Osteocyte (in vitro differentiated cells): ENCODE measurements around the gene ZFX. TPM values are rescaled to one million over a fixed set of nuclear protein-coding genes. Genes with fewer than 3 reads are reported as not detected.
"Not testable (repeated sequence)": the region's sequence is repeated elsewhere in the genome, so short reads cannot be mapped to it uniquely, and the experiment has no call there.

ENCODE experiments used
- DNase-seq: peaks from one replicate; pipeline ENCODE4 v3.0.0; 2021; ENCODE audit warnings: mixed read lengths; ENCODE audit not compliant: unreplicated experiment; ENCODE audit errors: extremely low spot score
- H3K27ac Mint-ChIP-seq: one replicate; pipeline ENCODE4 v1.8.0; 2021; ENCODE audit warnings: mild to moderate bottlenecking, mixed read lengths; ENCODE audit not compliant: unreplicated experiment
- H3K27me3 Mint-ChIP-seq: one replicate; pipeline ENCODE4 v1.8.0; 2021; ENCODE audit warnings: mixed read lengths; ENCODE audit not compliant: unreplicated experiment
- H3K36me3 Mint-ChIP-seq: one replicate; pipeline ENCODE4 v1.8.0; 2021; ENCODE audit warnings: mixed read lengths; ENCODE audit not compliant: unreplicated experiment
- H3K4me1 Mint-ChIP-seq: one replicate; pipeline ENCODE4 v1.8.0; 2021; ENCODE audit warnings: mixed read lengths; ENCODE audit not compliant: unreplicated experiment
- H3K4me3 Mint-ChIP-seq: one replicate; pipeline ENCODE4 v1.8.0; 2021; ENCODE audit warnings: mild to moderate bottlenecking, moderate library complexity, mixed read lengths; ENCODE audit not compliant: unreplicated experiment
- H3K9me3 Mint-ChIP-seq: one replicate; pipeline ENCODE4 v1.8.0; 2021; ENCODE audit warnings: mixed read lengths; ENCODE audit not compliant: unreplicated experiment
- total RNA-seq: library from RNA; stranded (reverse); gene quantifications from 2 replicates; pipeline ENCODE4 v1.2.1, GENCODE V29; 2021
- TF ChIP-seq, protein P1 (sequence below): fragments of 200-600 bp; sonication (generic); IDR thresholded peaks from 2 replicates; pipeline ENCODE4 v1.5.0; 2021; ENCODE audit warnings: antibody characterized with exemption, mild to moderate bottlenecking, moderate library complexity

ZFX gene
- total RNA-seq, 1 donor from 2014 or later, result 84.6 TPM

DNA sequence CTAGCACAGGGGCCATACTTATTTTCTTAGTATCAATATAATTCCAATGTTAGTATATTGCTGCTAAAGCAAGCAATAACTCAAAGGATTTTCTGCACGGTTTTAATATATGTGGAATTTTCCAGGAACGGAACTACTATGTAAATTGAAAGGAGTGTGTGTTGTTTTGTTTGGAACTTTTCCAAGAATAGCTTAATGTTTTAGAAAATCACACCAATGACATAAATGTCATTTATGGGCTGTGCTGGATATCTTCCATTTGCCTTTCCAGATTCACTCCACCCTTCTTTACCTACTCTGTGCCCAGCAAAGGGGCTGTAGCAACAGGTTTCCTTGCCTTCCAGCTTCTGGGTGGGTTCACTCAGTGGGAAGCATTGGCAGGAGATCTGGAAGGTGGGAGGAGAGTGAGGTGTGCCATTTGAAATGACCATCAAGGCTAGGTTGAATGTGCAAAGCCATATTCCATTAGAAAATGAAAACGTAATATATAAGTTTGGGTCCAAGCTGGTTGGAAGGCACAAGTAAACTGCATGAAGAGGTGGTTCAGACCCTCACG is 25.2 kb upstream of the ZFX start:
- Mint-ChIP-seq H3K4me1 (peaks cover 14% of the 10 kb centered on the region), H3K27ac (peak overlapping the region; percentile 35), H3K36me3 (no peaks in the 10 kb centered on the region), H3K4me3 (no peak overlapping the region), H3K9me3 (no peaks in the 10 kb centered on the region), H3K27me3 (no peaks in the 10 kb centered on the region)
- TF ChIP-seq, protein P1, sequence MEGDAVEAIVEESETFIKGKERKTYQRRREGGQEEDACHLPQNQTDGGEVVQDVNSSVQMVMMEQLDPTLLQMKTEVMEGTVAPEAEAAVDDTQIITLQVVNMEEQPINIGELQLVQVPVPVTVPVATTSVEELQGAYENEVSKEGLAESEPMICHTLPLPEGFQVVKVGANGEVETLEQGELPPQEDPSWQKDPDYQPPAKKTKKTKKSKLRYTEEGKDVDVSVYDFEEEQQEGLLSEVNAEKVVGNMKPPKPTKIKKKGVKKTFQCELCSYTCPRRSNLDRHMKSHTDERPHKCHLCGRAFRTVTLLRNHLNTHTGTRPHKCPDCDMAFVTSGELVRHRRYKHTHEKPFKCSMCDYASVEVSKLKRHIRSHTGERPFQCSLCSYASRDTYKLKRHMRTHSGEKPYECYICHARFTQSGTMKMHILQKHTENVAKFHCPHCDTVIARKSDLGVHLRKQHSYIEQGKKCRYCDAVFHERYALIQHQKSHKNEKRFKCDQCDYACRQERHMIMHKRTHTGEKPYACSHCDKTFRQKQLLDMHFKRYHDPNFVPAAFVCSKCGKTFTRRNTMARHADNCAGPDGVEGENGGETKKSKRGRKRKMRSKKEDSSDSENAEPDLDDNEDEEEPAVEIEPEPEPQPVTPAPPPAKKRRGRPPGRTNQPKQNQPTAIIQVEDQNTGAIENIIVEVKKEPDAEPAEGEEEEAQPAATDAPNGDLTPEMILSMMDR, result no peak
- DNase-seq, result no peak

- no peak overlapping the region for H3K27ac Mint-ChIP-seq
- no peak for DNase-seq
- no peak overlapping the region for H3K4me3 Mint-ChIP-seq
- no peaks in the 10 kb centered on the region for H3K36me3 Mint-ChIP-seq
- no peaks in the 10 kb centered on the region for H3K9me3 Mint-ChIP-seq
- no peaks in the 10 kb centered on the region for H3K27me3 Mint-ChIP-seq
- H3K4me1 Mint-ChIP-seq, result peaks cover 14% of the 10 kb centered on the region
- TF ChIP-seq, protein P1, result no peak
Observed at GRCh38 chrX:24125028-24125612, 24.4 kb upstream of the ZFX start.

DNA sequence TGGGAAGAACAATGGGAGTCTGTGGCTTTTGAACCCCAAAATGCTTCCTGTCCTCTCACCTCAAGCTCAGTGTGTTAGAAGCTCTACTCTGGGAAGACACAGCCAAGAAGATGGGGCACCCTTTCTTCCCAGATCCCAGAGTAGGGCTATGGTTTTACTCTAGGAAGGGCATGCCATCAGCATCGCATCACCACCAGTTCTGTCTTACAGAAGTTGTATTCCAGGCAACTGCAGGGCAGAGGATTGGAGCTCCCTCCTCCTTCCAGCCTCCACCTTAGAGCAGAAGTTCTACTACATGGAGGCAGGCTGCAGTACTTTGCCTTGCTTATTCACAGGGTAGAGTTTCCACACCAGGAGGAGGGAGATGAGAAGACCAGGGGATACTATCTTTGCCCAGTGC is 18.1 kb upstream of the ZFX start:
- TF ChIP-seq, protein P1, result no peak
- Mint-ChIP-seq H3K4me1 (peaks cover 2% of the 10 kb centered on the region), H3K4me3 (no peak overlapping the region), H3K27me3 (no peaks in the 10 kb centered on the region), H3K9me3 (no peaks in the 10 kb centered on the region), H3K27ac (no peak overlapping the region), H3K36me3 (no peaks in the 10 kb centered on the region)
- DNase-seq, result no peak

DNA sequence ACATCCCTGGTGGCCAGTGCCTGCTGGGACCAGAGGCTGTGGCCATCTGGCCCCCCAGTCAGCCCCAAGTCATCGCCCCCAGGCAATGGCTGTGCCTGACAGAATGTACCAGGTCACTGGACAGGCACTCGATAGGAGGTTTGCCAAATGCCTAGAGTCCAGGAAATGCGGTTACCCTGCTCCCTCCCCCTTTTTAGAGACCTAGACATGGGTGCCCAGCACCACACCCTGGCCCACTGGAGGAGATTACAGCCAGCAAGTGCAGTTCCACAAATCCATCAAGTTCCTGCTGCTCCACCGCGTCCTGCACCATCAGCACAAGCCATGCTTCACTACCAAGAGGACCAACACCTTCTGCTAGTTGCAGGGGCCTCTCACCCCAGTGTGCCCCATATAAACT is 16.2 kb upstream of the ZFX start:
- H3K4me3 Mint-ChIP-seq, result no peak overlapping the region
- H3K27me3 Mint-ChIP-seq, result no peaks in the 10 kb centered on the region
- TF ChIP-seq, protein P1, result no peak
- H3K27ac Mint-ChIP-seq, result no peak overlapping the region
- no peaks in the 10 kb centered on the region for H3K36me3 Mint-ChIP-seq
- no peaks in the 10 kb centered on the region for H3K9me3 Mint-ChIP-seq
- peaks cover 2% of the 10 kb centered on the region for H3K4me1 Mint-ChIP-seq
- DNase-seq, result no peak

GRCh38 chrX:24135768-24136167 is 13.8 kb upstream of the ZFX start:
- not testable (repeated sequence) for DNase-seq, H3K27me3 Mint-ChIP-seq, H3K27ac Mint-ChIP-seq, H3K4me3 Mint-ChIP-seq, H3K4me1 Mint-ChIP-seq, H3K9me3 Mint-ChIP-seq, H3K36me3 Mint-ChIP-seq
